MM.1S (cell line): ENCODE measurements around the gene NDUFA11.
"Not testable (repeated sequence)": the region's sequence is repeated elsewhere in the genome, so short reads cannot be mapped to it uniquely, and the experiment has no call there.

Experiments used
- DNase-seq: peaks from one replicate; pipeline ENCODE4 v3.0.0-alpha.2; 2015
- H2AFZ ChIP-seq: fragments of 300-600 bp; sonication (generic); 2 replicates; pipeline ENCODE4 v1.6.0; 2016; ENCODE audit warnings: antibody characterized with exemption, low read length
- H3F3A ChIP-seq: fragments of 300-600 bp; sonication (generic); 2 replicates; pipeline ENCODE4 v1.6.1; 2016; ENCODE audit warnings: mild to moderate bottlenecking, antibody characterized with exemption, low read length, moderate library complexity, mixed read lengths; ENCODE audit not compliant: insufficient read depth
- H3K27ac ChIP-seq: fragments of 300-600 bp; sonication (generic); 2 replicates; pipeline ENCODE4 v1.5.1; 2016; ENCODE audit warnings: mild to moderate bottlenecking, low read length
- H3K27me3 ChIP-seq: fragments of 300-600 bp; sonication (generic); replicated peaks from 2 replicates; pipeline ENCODE4 v1.6.0; 2016; ENCODE audit warnings: low read length; ENCODE audit not compliant: insufficient read depth
- H3K36me3 ChIP-seq: fragments of 300-600 bp; sonication (generic); replicated peaks from 2 replicates; pipeline ENCODE4 v1.6.1; 2016; ENCODE audit warnings: mild to moderate bottlenecking, low read length, mixed read lengths; ENCODE audit not compliant: insufficient read depth
- H3K4me1 ChIP-seq: fragments of 300-600 bp; sonication (generic); 2 replicates; pipeline ENCODE4 v1.6.1; 2016; ENCODE audit warnings: low read length, mixed read lengths
- H3K4me2 ChIP-seq: fragments of 300-600 bp; sonication (generic); 2 replicates; pipeline ENCODE4 v1.6.0; 2016; ENCODE audit warnings: low read depth, low read length
- H3K4me3 ChIP-seq: fragments of 300-600 bp; sonication (generic); 2 replicates; pipeline ENCODE4 v1.5.1; 2016; ENCODE audit warnings: low read length, mixed read lengths
- H3K79me2 ChIP-seq: fragments of 300-600 bp; sonication (generic); 2 replicates; pipeline ENCODE4 v1.6.1; 2016; ENCODE audit warnings: mixed run types, low read length, mixed read lengths
- H3K9ac ChIP-seq: fragments of 300-600 bp; sonication (generic); 2 replicates; pipeline ENCODE4 v1.6.1; 2016; ENCODE audit warnings: low read length, mixed read lengths
- H3K9me2 ChIP-seq: fragments of 300-600 bp; sonication (generic); replicated peaks from 2 replicates; pipeline ENCODE4 v1.6.1; 2016; ENCODE audit warnings: mild to moderate bottlenecking, low read length, mixed read lengths; ENCODE audit not compliant: insufficient read depth
- H3K9me3 ChIP-seq: fragments of 300-600 bp; sonication (generic); replicated peaks from 2 replicates; pipeline ENCODE4 v1.6.1; 2016; ENCODE audit warnings: mild to moderate bottlenecking, low read length, mixed read lengths; ENCODE audit not compliant: insufficient read depth
- H4K20me1 ChIP-seq: fragments of 300-600 bp; sonication (generic); 2 replicates; pipeline ENCODE4 v1.6.1; 2016; ENCODE audit warnings: mild to moderate bottlenecking, low read length, moderate library complexity, mixed read lengths; ENCODE audit not compliant: insufficient read depth
- CTCF ChIP-seq: fragments of 300-600 bp; sonication (generic); IDR thresholded peaks from 2 replicates; pipeline ENCODE4 v1.5.1; 2016; ENCODE audit warnings: antibody characterized with exemption, low read length, mixed read lengths
- EZH2 ChIP-seq: fragments of 300-600 bp; sonication (generic); optimal IDR thresholded peaks from 2 replicates; pipeline ENCODE3; 2017; ENCODE audit warnings: low read depth, mild to moderate bottlenecking, antibody characterized with exemption, low read length, mixed read lengths
- EZH2phosphoT487 ChIP-seq: fragments of 300-600 bp; sonication (generic); IDR thresholded peaks from 2 replicates; pipeline ENCODE4 v1.6.1; 2018; ENCODE audit warnings: antibody characterized with exemption, low read length

Gene NDUFA11

DNA sequence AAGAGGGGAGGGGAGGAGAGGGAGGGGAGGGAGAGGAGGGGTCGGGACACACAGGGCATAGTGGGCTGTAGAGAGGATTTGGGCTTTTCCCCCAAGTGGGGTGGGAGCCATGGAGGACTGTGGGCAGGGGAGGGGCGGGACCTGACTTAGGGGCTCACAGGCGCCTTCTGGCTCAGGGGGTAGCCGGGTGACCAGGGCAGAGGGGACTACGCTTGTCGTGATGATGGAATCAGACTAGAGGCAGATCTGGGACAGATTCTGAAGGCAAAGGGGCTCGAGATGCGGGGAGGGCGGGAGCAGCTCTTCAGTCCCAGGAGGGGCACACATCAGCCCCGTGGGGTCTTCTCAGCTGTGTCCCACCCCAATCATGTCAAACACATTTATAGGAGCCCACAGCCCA is 13.5 kb downstream of the NDUFA11 start:
- no peaks in the 10 kb centered on the region for H3K79me2 ChIP-seq
- TF ChIP-seq CTCF (no peak), EZH2 (no peak), EZH2phosphoT487 (no peak)
- H3F3A ChIP-seq = no peaks in the 10 kb centered on the region
- H4K20me1 ChIP-seq = 0 out of 2 replicates have a peak, but pooled peaks cover 2% of the 10 kb centered on the region
- H3K9me2 ChIP-seq = no peaks in the 10 kb centered on the region
- no peaks in the 10 kb centered on the region for H3K36me3 ChIP-seq
- H3K27me3 ChIP-seq = peaks cover 44% of the 10 kb centered on the region
- H3K9me3 ChIP-seq = no peaks in the 10 kb centered on the region
- no peak overlapping the region for H3K27ac ChIP-seq
- no peak overlapping the region for H3K4me3 ChIP-seq
- H2AFZ ChIP-seq = no peak overlapping the region
- no peak for DNase-seq
- H3K9ac ChIP-seq = no peak overlapping the region
- no peak overlapping the region for H3K4me2 ChIP-seq
- no peaks in the 10 kb centered on the region for H3K4me1 ChIP-seq

DNA sequence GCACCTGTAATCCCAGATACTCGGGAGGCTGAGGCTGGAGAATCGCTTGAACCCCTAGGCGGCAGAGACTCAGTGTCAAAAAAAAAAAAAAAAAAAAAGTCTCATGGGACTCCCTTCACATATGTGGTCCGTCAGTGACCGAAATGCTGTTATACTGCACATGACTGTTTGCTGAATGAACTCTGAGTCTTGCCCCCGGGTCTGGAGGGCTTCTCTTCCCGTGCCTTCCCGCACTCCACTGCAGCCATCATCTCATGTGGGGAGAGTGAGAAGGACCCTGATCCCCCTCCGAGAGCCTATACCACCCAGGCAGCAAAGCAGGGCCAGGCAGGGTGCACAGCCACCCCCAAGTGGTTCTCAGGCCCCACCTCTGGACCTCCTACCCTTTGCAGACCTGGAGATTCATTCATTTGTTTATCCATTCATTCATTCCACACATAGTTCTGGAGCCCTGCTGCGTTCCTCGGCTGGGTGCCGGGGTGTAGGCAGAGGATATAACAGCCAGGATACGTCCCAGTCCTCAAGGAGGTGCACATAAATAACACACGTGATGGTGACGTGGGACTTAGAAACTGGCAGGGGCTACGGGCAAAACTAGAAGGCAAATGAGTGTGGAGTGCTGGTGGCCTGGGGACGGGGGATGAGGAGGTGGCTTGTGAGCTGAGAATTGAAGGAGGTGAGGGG is 14.2 kb downstream of the NDUFA11 start:
- Histone ChIP-seq H3K4me1 (no peaks in the 10 kb centered on the region), H3K9me3 (no peaks in the 10 kb centered on the region), H4K20me1 (0 out of 2 replicates have a peak, but pooled peaks cover 2% of the 10 kb centered on the region), H3K4me2 (no peak overlapping the region), H2AFZ (no peak overlapping the region), H3K9ac (no peak overlapping the region), H3K9me2 (no peaks in the 10 kb centered on the region), H3K79me2 (no peaks in the 10 kb centered on the region), H3K27ac (no peak overlapping the region), H3F3A (no peaks in the 10 kb centered on the region), H3K4me3 (no peak overlapping the region), H3K36me3 (no peaks in the 10 kb centered on the region), H3K27me3 (peaks cover 47% of the 10 kb centered on the region)
- TF ChIP-seq CTCF = no peak
- no peak for TF ChIP-seq EZH2phosphoT487
- TF ChIP-seq EZH2 = no peak
- no peak for DNase-seq

DNA sequence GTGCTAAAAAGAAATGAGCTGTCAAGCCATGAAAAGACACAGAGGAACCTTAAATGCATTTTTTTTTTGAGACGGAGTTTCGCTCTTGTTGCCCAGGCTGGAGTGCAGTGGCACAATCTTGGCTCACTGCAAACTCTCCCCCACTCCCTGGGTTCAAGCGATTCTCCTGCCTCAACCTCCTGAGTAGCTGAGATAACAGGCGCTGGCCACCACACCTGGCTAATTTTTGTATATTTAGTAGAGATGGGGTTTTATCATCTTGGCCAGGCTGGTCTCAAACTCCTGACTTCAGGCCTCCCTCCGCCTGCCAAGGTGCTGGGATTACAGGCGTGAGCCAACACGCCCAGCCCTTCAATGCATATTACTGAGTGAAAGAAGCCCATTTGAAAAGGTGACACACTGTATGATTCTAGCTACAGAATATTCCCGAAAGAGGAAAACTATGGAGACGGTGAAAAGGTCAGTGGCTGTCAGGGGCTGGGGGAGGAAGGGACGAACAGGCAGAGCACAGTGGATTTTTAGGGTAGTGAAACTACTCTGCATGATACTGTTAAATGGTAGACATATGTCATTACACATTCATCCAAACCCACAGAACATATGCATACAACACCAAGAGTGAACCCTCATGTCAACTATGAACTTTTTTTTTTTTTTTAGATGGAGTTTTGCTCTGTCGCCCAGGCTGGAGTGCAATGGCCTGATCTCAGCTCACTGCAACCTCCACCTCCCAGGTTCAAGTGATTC is 19.4 kb downstream of the NDUFA11 start:
- DNase-seq, H3K9ac ChIP-seq, H3F3A ChIP-seq, H2AFZ ChIP-seq, H3K9me2 ChIP-seq, H3K36me3 ChIP-seq, H3K4me3 ChIP-seq, H3K4me2 ChIP-seq, H3K9me3 ChIP-seq, H3K79me2 ChIP-seq, H3K4me1 ChIP-seq, H3K27ac ChIP-seq, H4K20me1 ChIP-seq: not testable (repeated sequence)
- peaks cover 85% of the 10 kb centered on the region for H3K27me3 ChIP-seq

DNA sequence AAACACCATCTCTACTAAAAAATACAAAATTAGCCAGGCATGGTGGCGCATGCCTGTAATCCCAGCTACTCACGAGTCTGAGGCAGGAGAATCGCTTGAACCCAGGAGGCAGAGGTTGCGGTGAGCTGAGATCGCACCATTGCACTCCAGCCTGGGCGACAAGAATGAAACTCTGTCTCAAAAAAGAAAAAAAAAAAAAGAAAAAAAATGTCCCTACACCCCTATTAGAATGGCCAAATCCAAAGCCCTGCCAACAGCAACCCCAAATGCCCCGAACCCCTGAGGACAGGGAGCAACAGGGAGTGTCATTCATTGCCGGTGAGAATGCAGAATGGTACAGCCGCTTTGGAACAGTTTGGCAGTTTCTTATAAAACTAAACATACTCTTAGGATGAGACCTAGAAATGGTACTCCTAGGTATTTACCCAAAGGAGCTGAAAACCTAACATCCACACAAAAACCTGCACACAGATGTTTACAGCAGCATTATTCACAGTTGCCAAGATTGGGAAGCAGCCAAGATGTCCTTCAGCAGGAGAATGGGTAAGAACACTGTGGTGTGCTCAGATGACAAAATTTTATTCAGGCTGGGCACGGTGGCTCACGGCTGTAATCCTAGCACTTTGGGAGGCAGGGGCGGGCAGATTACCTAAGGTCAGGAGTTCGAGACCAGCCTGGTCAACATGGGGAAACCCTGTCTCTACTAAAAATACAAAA is 20.3 kb downstream of the NDUFA11 start:
- not testable (repeated sequence) for H3K4me1 ChIP-seq, H2AFZ ChIP-seq, DNase-seq, H4K20me1 ChIP-seq, H3K4me2 ChIP-seq, H3K9me2 ChIP-seq, H3K9ac ChIP-seq, H3K79me2 ChIP-seq, H3K4me3 ChIP-seq, H3F3A ChIP-seq, H3K27ac ChIP-seq, H3K9me3 ChIP-seq, H3K36me3 ChIP-seq
- H3K27me3 ChIP-seq = peaks cover 88% of the 10 kb centered on the region
